ENCODE measurements around the gene RUNX1.

The RUNX1 gene

GRCh38 chr21:34915364-34915841, 133.7 kb downstream of the RUNX1 start:
- no peak for DNase-seq

- DNase-seq, result no peak
Measured at GRCh38 chr21:34914239-34914638, 134.9 kb downstream of the RUNX1 start.

GRCh38 chr21:34913811-34914210, 135.3 kb downstream of the RUNX1 start:
- DNase-seq, result no peak

- no peak for DNase-seq
Measured at GRCh38 chr21:34912022-34912945, 136.8 kb downstream of the RUNX1 start.

GRCh38 chr21:34911360-34911759, 137.7 kb downstream of the RUNX1 start:
- no peak for DNase-seq

GRCh38 chr21:34910396-34910795, 138.7 kb downstream of the RUNX1 start:
- no peak for DNase-seq

- DNase-seq, result no peak
Measured at GRCh38 chr21:34909492-34910292, 139.4 kb downstream of the RUNX1 start.

GRCh38 chr21:34908419-34909055, 140.6 kb downstream of the RUNX1 start:
- no peak for DNase-seq

- DNase-seq, result no peak
Measured at GRCh38 chr21:34907461-34908418, 141.4 kb downstream of the RUNX1 start.

GRCh38 chr21:34906401-34906800, 142.7 kb downstream of the RUNX1 start:
- no peak for DNase-seq

- no peak for DNase-seq
Measured at GRCh38 chr21:34905218-34905537, 143.9 kb downstream of the RUNX1 start.

- DNase-seq, result no peak
Measured at GRCh38 chr21:34904526-34905217, 144.4 kb downstream of the RUNX1 start.

- DNase-seq, result no peak
Measured at GRCh38 chr21:34900376-34900775, 148.7 kb downstream of the RUNX1 start.

- DNase-seq, result no peak
Measured at GRCh38 chr21:34899760-34900159, 149.3 kb downstream of the RUNX1 start.

- DNase-seq, result no peak
Measured at GRCh38 chr21:34899302-34899701, 149.8 kb downstream of the RUNX1 start.

GRCh38 chr21:34897828-34898227, 151.3 kb downstream of the RUNX1 start:
- no peak for DNase-seq

- no peak for DNase-seq
Measured at GRCh38 chr21:34894401-34894800, 154.7 kb downstream of the RUNX1 start.

GRCh38 chr21:34892209-34892608, 156.9 kb downstream of the RUNX1 start:
- no peak for DNase-seq

- DNase-seq, result no peak
Measured at GRCh38 chr21:34891613-34891943, 157.5 kb downstream of the RUNX1 start.

- peak; percentile 81 for DNase-seq
Measured at GRCh38 chr21:34890724-34891612, 158.1 kb downstream of the RUNX1 start.

- DNase-seq, result no peak
Measured at GRCh38 chr21:34890470-34890723, 158.7 kb downstream of the RUNX1 start.

Measured in retina (tissue), 1 donor.